GM12865 (cell line): Measurements from ENCODE around the gene AP4B1.

ENCODE experiments used
- DNase-seq: peaks from one replicate; pipeline ENCODE4 v3.0.0; 2010; ENCODE audit warnings: low read depth
- H3K4me3 ChIP-seq: 2 replicates; pipeline ENCODE4 v1.5.1; 2011; ENCODE audit warnings: mild to moderate bottlenecking, low read depth, low read length, control low read depth
- CTCF ChIP-seq: IDR thresholded peaks from 2 replicates; pipeline ENCODE4 v1.5.1; 2011; ENCODE audit warnings: low read length, control low read depth, low read depth, inconsistent platforms; ENCODE audit not compliant: insufficient read depth; ENCODE audit errors: missing control alignments

AP4B1 gene

GRCh38 chr1:113938192-113938591 lies 33.6 kb upstream of the AP4B1 start:
- DNase-seq = no peak
- no peak overlapping the region for H3K4me3 ChIP-seq
- TF ChIP-seq CTCF = no peak

GRCh38 chr1:113937146-113937545 lies 32.5 kb upstream of the AP4B1 start:
- no peak overlapping the region for H3K4me3 ChIP-seq
- DNase-seq = no peak
- TF ChIP-seq CTCF = no peak

GRCh38 chr1:113935970-113936369 lies 31.4 kb upstream of the AP4B1 start:
- no peak overlapping the region for H3K4me3 ChIP-seq
- TF ChIP-seq CTCF = no peak
- no peak for DNase-seq

- no peak for TF ChIP-seq CTCF
- H3K4me3 ChIP-seq = no peak overlapping the region
- no peak for DNase-seq
Measured at GRCh38 chr1:113935176-113935575, 30.6 kb upstream of the AP4B1 start.

- TF ChIP-seq CTCF = no peak
- no peak for DNase-seq
- H3K4me3 ChIP-seq = no peak overlapping the region
Measured at GRCh38 chr1:113934511-113935055, 30.0 kb upstream of the AP4B1 start.

- no peak for TF ChIP-seq CTCF
- H3K4me3 ChIP-seq = no peak overlapping the region
- no peak for DNase-seq
Measured at GRCh38 chr1:113934006-113934405, 29.4 kb upstream of the AP4B1 start.

- no peak for DNase-seq
- H3K4me3 ChIP-seq = peak overlapping the region; percentile 79
- TF ChIP-seq CTCF = no peak
Measured at GRCh38 chr1:113931451-113931851, 26.9 kb upstream of the AP4B1 start.
